Right cardiac atrium (tissue), 5 donors: ENCODE data around the gene SLIT3. TPM values are rescaled to one million over a fixed set of nuclear protein-coding genes. Genes with fewer than 3 reads are reported as not detected.

ENCODE experiments used
- ATAC-seq, 2 donors: fragments of 200-7000 bp; cut with Tn5 transposase; one replicate each; pipeline versions ENCODE4 v1.8.0 to v1.9.1; 2020; ENCODE audit warnings: moderate library complexity in 2 of 2, mild to moderate bottlenecking in 1 of 2
- DNase-seq, 3 donors: peaks; one replicate each; pipeline ENCODE4 v3.0.0-alpha.2; 2020
- H3K27ac ChIP-seq: one replicate; pipeline ENCODE4 v1.5.1; 2013; ENCODE audit warnings: mild to moderate bottlenecking, low read length, control low read depth, moderate library complexity
- H3K27me3 ChIP-seq: one replicate; pipeline ENCODE4 v1.6.1; 2013; ENCODE audit not compliant: control insufficient read depth, insufficient read depth
- H3K4me1 ChIP-seq: one replicate; pipeline ENCODE4 v1.6.1; 2013; ENCODE audit warnings: low read length; ENCODE audit not compliant: control insufficient read depth, insufficient read depth
- H3K4me3 ChIP-seq: one replicate; pipeline ENCODE4 v1.5.1; 2013; ENCODE audit warnings: low read length, control low read depth
- H3K9me3 ChIP-seq: one replicate; pipeline ENCODE4 v1.6.1; 2013; ENCODE audit warnings: low read length; ENCODE audit not compliant: control insufficient read depth
- WGBS: extraction: QIAGEN DNeasy Blood & Tissue Kit; methylation state at CpG from one replicate; pipeline ENCODE4 v1.1.7; 2013; 5-methylcytosine and 5-hydroxymethylcytosine counted together
- intact Hi-C, 4 donors: fragments of 100-400 bp; cut with DNase I; formaldehyde crosslinking; loops; one replicate each; pipeline versions ENCODE4 v1.11.0 to v1.14.0; 2022 to 2023
- polyA plus RNA-seq: library from polyadenylated mRNA; stranded (reverse); fragments of 200-250 nt; gene quantifications from one replicate; pipeline ENCODE4 v1.2.3, GENCODE V29; 2013
- total RNA-seq, 4 donors: library from RNA; stranded (reverse); fragmentation: NEBNext Ultra II Directional; extraction: Animal tissue kit (Norgen Biotek cat#: 25700); gene quantifications; one replicate each; pipeline ENCODE4 v1.2.1, GENCODE V29; 2021
- donor health status: healthy with polysubstance abuse.
- donor health status: DM: no; HTN: yes; CAD: no.
- donor health status: DM: no; HTN: no; CAD: no.
- donor health status: DM: no; HTN: yes; CAD: no; lungs with severe emphysema.
- donor health status: DM: yes; HTN: yes; CAD: no.

Gene SLIT3
- total and polyA plus RNA-seq, 5 donors: 32.9 to 188 (median 109) TPM

DNA sequence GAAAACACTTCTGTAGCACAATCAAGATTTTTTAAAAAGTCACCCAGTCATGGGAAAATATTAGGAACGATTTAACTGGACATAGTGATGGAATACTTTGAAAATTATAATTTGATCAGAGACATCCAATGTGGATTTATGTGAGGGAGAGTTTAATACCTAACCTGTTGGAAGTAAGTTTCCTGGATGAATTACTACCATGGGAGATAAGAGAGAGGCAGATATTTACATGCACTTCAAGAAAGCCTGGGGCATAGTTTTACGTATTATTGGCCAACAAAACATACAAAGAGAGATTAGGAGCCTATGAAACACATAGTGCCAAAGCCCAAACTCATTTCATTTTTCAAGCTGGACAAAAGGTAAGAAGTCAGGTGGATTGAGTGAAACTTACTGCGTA, 336.8 kb downstream of the SLIT3 start:
- ATAC-seq: no peak
- H3K4me3 ChIP-seq: no peak overlapping the region
- no peaks in the 10 kb centered on the region for H3K9me3 ChIP-seq
- DNase-seq: no peak
- no peak overlapping the region for H3K27ac ChIP-seq
- intact Hi-C loops: no loop called here
- WGBS: 69% methylated on average over 3 of the region's 3 CpGs
- no peaks in the 10 kb centered on the region for H3K4me1 ChIP-seq
- H3K27me3 ChIP-seq: no peaks in the 10 kb centered on the region

GRCh38 chr5:168962306-168962705, 338.6 kb downstream of the SLIT3 start:
- WGBS: 73% methylated on average over 4 of the region's 4 CpGs
- H3K9me3 ChIP-seq: no peaks in the 10 kb centered on the region
- intact Hi-C loops: no loop called here
- no peaks in the 10 kb centered on the region for H3K4me1 ChIP-seq
- ATAC-seq: no peak
- no peaks in the 10 kb centered on the region for H3K27me3 ChIP-seq
- no peak overlapping the region for H3K27ac ChIP-seq
- no peak for DNase-seq
- no peak overlapping the region for H3K4me3 ChIP-seq

DNA sequence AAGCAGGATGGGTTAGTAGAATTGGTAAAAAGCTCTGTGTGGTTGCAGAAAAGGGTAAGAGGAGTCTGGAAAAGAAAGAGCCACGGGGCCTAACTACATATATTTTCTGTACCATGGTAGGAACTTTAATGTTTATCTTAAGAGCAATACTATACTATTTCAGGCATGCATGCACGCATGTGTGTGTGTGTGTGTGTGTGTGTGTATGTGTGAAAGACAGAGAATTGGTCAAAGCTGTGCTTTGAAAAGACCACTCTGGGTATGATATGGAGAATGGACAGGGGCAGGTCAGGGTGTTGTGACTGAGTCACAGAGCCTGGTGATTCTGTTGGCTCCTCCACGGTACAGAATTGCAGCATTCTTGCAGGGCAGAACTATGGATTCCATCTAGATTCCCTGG, 339.3 kb downstream of the SLIT3 start:
- Histone ChIP-seq H3K9me3 (no peaks in the 10 kb centered on the region), H3K4me1 (no peaks in the 10 kb centered on the region), H3K27me3 (no peaks in the 10 kb centered on the region), H3K4me3 (no peak overlapping the region), H3K27ac (no peak overlapping the region)
- WGBS: 67% methylated on average over 3 of the region's 3 CpGs
- intact Hi-C loops: no loop called here
- no peak for DNase-seq
- no peak for ATAC-seq

GRCh38 chr5:168960497-168960896, 340.4 kb downstream of the SLIT3 start:
- intact Hi-C loops: no loop called here
- H3K4me1 ChIP-seq: no peaks in the 10 kb centered on the region
- no peak overlapping the region for H3K27ac ChIP-seq
- H3K4me3 ChIP-seq: no peak overlapping the region
- ATAC-seq (no peak), DNase-seq (no peak)
- no peaks in the 10 kb centered on the region for H3K9me3 ChIP-seq
- no peaks in the 10 kb centered on the region for H3K27me3 ChIP-seq
- WGBS: 20% methylated on average over 2 of the region's 2 CpGs

GRCh38 chr5:168953351-168953750, 347.6 kb downstream of the SLIT3 start:
- peaks cover 2% of the 10 kb centered on the region for H3K4me1 ChIP-seq
- no peaks in the 10 kb centered on the region for H3K27me3 ChIP-seq
- no peak overlapping the region for H3K4me3 ChIP-seq
- no peak for DNase-seq
- H3K27ac ChIP-seq: no peak overlapping the region
- H3K9me3 ChIP-seq: no peaks in the 10 kb centered on the region
- 79% methylated on average over 5 of the region's 5 CpGs for WGBS
- ATAC-seq: no peak
- intact Hi-C loops: no loop called here

DNA sequence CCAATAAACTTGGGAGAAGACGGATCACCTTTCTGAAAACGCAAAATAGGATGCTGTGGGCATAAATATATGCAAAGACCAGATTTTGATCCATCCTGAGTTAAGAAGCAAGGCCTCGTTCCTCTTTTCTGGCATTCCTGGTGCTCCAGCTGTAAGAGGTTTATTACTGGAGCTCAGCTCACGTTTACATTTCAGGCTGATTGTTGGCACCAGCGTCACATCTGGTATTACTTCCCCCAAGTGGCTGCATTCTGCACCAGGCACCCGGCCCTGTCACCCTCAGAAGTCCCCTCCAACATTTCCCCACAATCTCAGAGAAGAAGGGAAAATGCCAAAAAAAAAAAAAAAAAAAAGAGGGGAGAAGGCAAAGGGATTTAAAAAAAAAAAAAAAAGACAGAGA, 348.7 kb downstream of the SLIT3 start:
- intact Hi-C loops: no loop called here
- Histone ChIP-seq H3K27me3 (no peaks in the 10 kb centered on the region), H3K27ac (no peak overlapping the region), H3K4me1 (peaks cover 2% of the 10 kb centered on the region), H3K9me3 (no peaks in the 10 kb centered on the region), H3K4me3 (no peak overlapping the region)
- ATAC-seq: no peak
- no peak for DNase-seq
- 68% methylated on average over 6 of the region's 6 CpGs for WGBS

- DNase-seq (no peak), ATAC-seq (no peak)
- H3K4me3 ChIP-seq: no peak overlapping the region
- no peaks in the 10 kb centered on the region for H3K27me3 ChIP-seq
- intact Hi-C loops: no loop called here
- peaks cover 2% of the 10 kb centered on the region for H3K4me1 ChIP-seq
- no peaks in the 10 kb centered on the region for H3K9me3 ChIP-seq
- no peak overlapping the region for H3K27ac ChIP-seq
- 91% methylated on average over 5 of the region's 5 CpGs for WGBS
These were observed 349.2 kb downstream of the SLIT3 start for GRCh38 chr5:168951769-168952168.

- no peak overlapping the region for H3K4me3 ChIP-seq
- 37% methylated on average over 1 of the region's 1 CpG for WGBS
- intact Hi-C loops: no loop called here
- H3K9me3 ChIP-seq: no peaks in the 10 kb centered on the region
- H3K27ac ChIP-seq: no peak overlapping the region
- peaks cover 2% of the 10 kb centered on the region for H3K4me1 ChIP-seq
- no peak for ATAC-seq
- DNase-seq: no peak
- no peaks in the 10 kb centered on the region for H3K27me3 ChIP-seq
These were observed 349.6 kb downstream of the SLIT3 start for GRCh38 chr5:168951356-168951755.

- intact Hi-C loops: no loop called here
- no peaks in the 10 kb centered on the region for H3K27me3 ChIP-seq
- DNase-seq (no peak), ATAC-seq (no peak)
- WGBS: 88% methylated on average over 7 of the region's 7 CpGs
- peaks cover 1% of the 10 kb centered on the region for H3K4me1 ChIP-seq
- H3K4me3 ChIP-seq: no peak overlapping the region
- H3K27ac ChIP-seq: no peak overlapping the region
- no peaks in the 10 kb centered on the region for H3K9me3 ChIP-seq
These were observed 350.5 kb downstream of the SLIT3 start for GRCh38 chr5:168950241-168950951.

- intact Hi-C loops: loop anchor here in 2 of 4 donors (5.0 to 10.0 kb wide), 2 partner anchors 244 to 271 kb away; no protein-coding TSS in a partner anchor
- no peak overlapping the region for H3K4me3 ChIP-seq
- 73% methylated on average over 3 of the region's 3 CpGs for WGBS
These were observed 352.2 kb downstream of the SLIT3 start for GRCh38 chr5:168948746-168949145.

DNA sequence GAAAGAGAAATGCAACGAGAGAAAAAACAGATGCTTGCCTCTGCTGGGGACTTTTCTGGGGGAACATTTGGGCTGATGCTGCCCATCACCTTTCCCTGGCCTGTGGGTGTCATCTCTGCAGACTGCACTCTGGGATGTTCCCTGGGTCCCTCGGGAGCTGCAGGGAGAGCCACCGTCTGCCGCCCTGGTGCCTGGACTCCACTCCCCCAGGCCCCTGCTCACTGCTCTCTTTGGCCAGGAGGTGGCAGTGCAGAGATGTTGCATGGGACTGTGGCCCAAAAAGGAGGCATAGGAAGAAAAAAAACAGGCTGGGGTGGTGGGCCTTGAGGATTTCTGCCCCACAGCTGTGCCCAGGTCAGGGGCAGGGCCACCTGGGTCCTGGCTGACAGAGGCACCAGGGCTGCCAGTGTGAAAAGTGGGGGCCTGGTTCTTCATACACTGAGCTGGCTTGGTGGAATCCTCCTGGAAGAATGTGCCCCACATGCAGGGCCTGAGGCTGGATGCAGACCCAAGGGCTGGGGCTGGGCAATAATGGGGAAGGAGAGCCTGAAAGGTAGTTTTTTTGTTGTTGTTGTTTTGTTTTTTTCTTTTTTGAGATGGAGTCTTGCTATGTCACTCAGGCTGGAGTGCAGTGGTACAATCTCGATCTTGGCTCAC, 353.6 kb downstream of the SLIT3 start:
- Histone ChIP-seq H3K9me3 (no peaks in the 10 kb centered on the region), H3K27me3 (no peaks in the 10 kb centered on the region), H3K4me3 (no peak overlapping the region), H3K27ac (no peak overlapping the region), H3K4me1 (no peaks in the 10 kb centered on the region)
- DNase-seq (peak; percentile 36 to 75 (median 73)), ATAC-seq (peak; percentile 43 to 64)
- WGBS: 47% methylated on average over 5 of the region's 5 CpGs
- intact Hi-C loops: loop anchor here in 2 of 4 donors (5.0 to 10.0 kb wide), 2 partner anchors 243 to 270 kb away; no protein-coding TSS in a partner anchor

More at GRCh38 chr5:168948746-168949145, 352.2 kb downstream of the SLIT3 start:
- Histone ChIP-seq H3K27me3 (no peaks in the 10 kb centered on the region), H3K4me1 (no peaks in the 10 kb centered on the region), H3K27ac (no peak overlapping the region), H3K9me3 (no peaks in the 10 kb centered on the region)
- ATAC-seq: no peak
- DNase-seq: no peak
